ENCODE data around the gene SLC38A3. TPM values are rescaled to one million over a fixed set of nuclear protein-coding genes. Genes with fewer than 3 reads are reported as not detected.
A peak's percentile ranks its signal among the peaks of the same experiment; 100 is the strongest.

SLC38A3 gene
- total RNA-seq, 1 donor from 2014 or later: 2.0 TPM

DNA sequence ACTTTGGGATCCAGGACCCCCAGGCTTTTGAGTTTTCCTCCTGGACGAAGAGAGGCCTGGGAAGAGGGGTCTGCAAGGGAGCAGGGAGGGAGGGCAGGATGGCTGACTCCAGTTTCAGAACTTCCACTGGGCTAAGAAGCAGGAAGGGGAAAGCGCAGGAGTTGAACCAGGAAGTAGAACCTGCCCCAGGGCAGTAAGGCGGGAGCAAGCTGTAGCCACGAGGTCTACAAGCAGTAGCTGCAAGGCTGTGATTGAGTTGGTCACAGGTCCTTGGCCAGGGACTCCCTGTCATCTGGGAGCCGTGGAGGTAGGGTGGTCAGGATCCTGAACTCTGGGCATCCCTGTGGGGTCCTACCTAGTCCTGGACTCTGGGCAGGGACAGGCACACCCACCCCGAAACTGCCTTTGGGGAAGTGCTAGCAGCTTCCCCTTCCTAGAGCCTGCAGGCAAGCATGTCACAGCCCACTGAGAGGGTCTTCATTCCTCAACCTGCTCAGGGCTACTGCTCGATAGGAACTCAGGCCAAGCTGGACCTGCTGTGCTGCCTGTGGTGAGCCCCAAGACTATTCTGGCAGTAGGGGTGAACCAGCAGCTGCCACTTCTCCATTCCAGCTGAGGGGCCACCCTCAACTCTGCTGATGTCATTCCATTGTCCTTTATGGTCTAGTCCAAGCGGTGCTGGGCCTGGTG is 25.2 kb downstream of the SLC38A3 start:
- intact Hi-C loops (cut with DNase I): no loop called here
- Histone ChIP-seq H3K4me1 (peaks cover 32% of the 10 kb centered on the region), H3K4me3 (no peak overlapping the region), H3K27me3 (no peaks in the 10 kb centered on the region), H3K27ac (peak overlapping the region; percentile 36), H3K9me3 (no peaks in the 10 kb centered on the region), H3K36me3 (no peaks in the 10 kb centered on the region)
- DNase-seq (ENCODE audit: extremely low spot score in 2 of 2): no peak
- TF ChIP-seq POLR2A (IDR thresholded peaks at IDR 0.05) (no peak), POLR2AphosphoS5 (IDR thresholded peaks at IDR 0.05; ENCODE audit: insufficient read depth in 1 of 2, low read depth in 1 of 2) (no peak)
- TF ChIP-seq, protein P1, sequence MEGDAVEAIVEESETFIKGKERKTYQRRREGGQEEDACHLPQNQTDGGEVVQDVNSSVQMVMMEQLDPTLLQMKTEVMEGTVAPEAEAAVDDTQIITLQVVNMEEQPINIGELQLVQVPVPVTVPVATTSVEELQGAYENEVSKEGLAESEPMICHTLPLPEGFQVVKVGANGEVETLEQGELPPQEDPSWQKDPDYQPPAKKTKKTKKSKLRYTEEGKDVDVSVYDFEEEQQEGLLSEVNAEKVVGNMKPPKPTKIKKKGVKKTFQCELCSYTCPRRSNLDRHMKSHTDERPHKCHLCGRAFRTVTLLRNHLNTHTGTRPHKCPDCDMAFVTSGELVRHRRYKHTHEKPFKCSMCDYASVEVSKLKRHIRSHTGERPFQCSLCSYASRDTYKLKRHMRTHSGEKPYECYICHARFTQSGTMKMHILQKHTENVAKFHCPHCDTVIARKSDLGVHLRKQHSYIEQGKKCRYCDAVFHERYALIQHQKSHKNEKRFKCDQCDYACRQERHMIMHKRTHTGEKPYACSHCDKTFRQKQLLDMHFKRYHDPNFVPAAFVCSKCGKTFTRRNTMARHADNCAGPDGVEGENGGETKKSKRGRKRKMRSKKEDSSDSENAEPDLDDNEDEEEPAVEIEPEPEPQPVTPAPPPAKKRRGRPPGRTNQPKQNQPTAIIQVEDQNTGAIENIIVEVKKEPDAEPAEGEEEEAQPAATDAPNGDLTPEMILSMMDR (IDR thresholded peaks at IDR 0.05): no peak

DNA sequence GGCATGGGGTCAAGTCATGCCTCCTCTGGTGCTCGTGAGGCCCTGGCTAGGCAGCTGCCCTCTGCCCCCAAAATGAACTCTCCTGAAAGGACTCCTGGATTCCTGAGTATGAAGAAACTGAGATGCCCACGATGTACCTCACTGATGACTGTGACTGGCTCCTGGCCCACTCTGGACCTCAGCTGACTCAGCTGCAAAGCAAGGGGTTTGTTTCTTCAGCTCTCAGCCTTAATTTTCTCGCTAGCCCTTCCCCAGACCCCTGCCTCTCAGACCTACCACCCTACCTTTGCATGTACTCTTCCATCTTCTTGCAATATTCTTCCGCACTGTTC is 25.7 kb downstream of the SLC38A3 start:
- H3K36me3 ChIP-seq: no peaks in the 10 kb centered on the region
- H3K4me3 ChIP-seq: no peak overlapping the region
- no peaks in the 10 kb centered on the region for H3K27me3 ChIP-seq
- DNase-seq (ENCODE audit: extremely low spot score in 2 of 2): no peak
- H3K4me1 ChIP-seq: peaks cover 32% of the 10 kb centered on the region
- intact Hi-C loops (cut with DNase I): no loop called here
- no peak overlapping the region for H3K27ac ChIP-seq
- TF ChIP-seq, protein P1 (IDR thresholded peaks at IDR 0.05): no peak
- no peak for TF ChIP-seq POLR2AphosphoS5 (IDR thresholded peaks at IDR 0.05; ENCODE audit: insufficient read depth in 1 of 2, low read depth in 1 of 2)
- H3K9me3 ChIP-seq: no peaks in the 10 kb centered on the region

DNA sequence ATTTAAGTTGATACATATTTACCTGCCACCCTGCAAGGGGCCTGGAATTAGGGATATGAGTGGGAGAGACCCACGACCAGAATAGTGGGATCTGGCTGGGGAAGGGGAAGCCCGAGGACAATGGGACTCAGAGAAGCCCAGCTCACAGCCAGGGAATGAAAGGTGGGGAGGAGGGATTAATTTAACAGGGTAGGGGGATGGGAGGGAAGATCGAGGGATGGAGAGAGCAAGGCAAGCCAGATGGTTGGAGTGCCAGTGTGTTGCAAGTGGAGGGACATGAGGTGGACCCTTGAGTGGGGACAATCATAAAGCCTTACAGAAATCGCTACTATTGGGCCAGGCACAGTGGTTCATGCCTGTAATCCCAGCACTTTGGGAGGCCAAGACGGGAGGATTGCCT is 26.5 kb downstream of the SLC38A3 start:
- Histone ChIP-seq H3K27ac (no peak overlapping the region), H3K9me3 (no peaks in the 10 kb centered on the region), H3K4me3 (no peak overlapping the region), H3K36me3 (no peaks in the 10 kb centered on the region), H3K4me1 (peaks cover 27% of the 10 kb centered on the region), H3K27me3 (no peaks in the 10 kb centered on the region)
- TF ChIP-seq POLR2A (IDR thresholded peaks at IDR 0.05) (no peak), POLR2AphosphoS5 (IDR thresholded peaks at IDR 0.05; ENCODE audit: insufficient read depth in 1 of 2, low read depth in 1 of 2) (no peak)
- TF ChIP-seq, protein P1 (IDR thresholded peaks at IDR 0.05): no peak
- no peak for DNase-seq (ENCODE audit: extremely low spot score in 2 of 2)
- intact Hi-C loops (cut with DNase I): no loop called here

DNA sequence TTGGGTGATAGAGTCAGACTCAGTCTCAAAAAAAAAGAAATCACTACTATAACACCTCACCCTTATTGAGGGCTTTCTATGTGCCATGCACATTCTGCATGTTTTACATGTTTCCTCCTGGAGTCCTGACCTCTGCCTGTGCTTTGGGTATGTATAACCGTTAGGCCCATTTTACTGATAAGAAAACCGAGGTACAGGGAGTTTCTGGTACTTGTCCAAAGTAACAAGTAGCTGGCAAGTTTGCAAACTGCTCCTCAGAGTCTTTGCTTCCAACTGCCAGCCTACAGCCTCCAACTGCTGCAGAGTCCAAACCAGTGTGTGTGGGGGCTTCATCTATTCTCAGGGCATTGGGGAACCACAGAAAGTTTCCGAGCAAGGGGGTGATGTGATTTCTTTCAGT is 27.2 kb downstream of the SLC38A3 start:
- TF ChIP-seq POLR2AphosphoS5 (IDR thresholded peaks at IDR 0.05; ENCODE audit: insufficient read depth in 1 of 2, low read depth in 1 of 2): no peak
- no peak for TF ChIP-seq POLR2A (IDR thresholded peaks at IDR 0.05)
- TF ChIP-seq, protein P1 (IDR thresholded peaks at IDR 0.05): no peak
- Histone ChIP-seq H3K27ac (no peak overlapping the region), H3K4me3 (no peak overlapping the region), H3K36me3 (no peaks in the 10 kb centered on the region), H3K9me3 (no peaks in the 10 kb centered on the region), H3K27me3 (no peaks in the 10 kb centered on the region), H3K4me1 (peaks cover 29% of the 10 kb centered on the region)
- DNase-seq (ENCODE audit: extremely low spot score in 2 of 2): no peak
- intact Hi-C loops (cut with DNase I): no loop called here

DNA sequence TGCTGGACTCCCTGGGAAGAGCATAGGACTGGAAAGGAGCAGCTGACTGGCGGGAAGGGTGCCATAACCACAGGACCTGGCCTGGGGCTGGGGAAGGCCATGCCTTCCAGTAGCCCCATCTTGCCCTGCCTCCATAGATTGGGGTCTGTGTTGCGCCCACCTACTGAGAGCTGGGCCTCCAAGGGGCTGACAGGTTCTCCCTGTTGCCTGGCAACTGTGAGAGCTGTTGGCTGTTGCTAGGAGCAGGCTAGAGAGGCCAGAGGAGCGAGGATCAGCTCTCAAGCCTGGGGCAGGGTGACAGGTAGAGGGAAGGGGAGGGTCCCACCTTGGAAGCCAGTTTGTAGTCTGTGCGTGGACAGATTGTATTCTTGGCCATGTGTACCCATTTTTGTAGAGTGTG is 28.1 kb downstream of the SLC38A3 start:
- no peaks in the 10 kb centered on the region for H3K36me3 ChIP-seq
- TF ChIP-seq, protein P1 (IDR thresholded peaks at IDR 0.05): no peak
- TF ChIP-seq POLR2A (IDR thresholded peaks at IDR 0.05): no peak
- no peak for TF ChIP-seq POLR2AphosphoS5 (IDR thresholded peaks at IDR 0.05; ENCODE audit: insufficient read depth in 1 of 2, low read depth in 1 of 2)
- no peak for DNase-seq (ENCODE audit: extremely low spot score in 2 of 2)
- intact Hi-C loops (cut with DNase I): no loop called here
- H3K9me3 ChIP-seq: no peaks in the 10 kb centered on the region
- no peak overlapping the region for H3K4me3 ChIP-seq
- peaks cover 31% of the 10 kb centered on the region for H3K4me1 ChIP-seq
- no peaks in the 10 kb centered on the region for H3K27me3 ChIP-seq
- no peak overlapping the region for H3K27ac ChIP-seq
